Colonic mucosa (tissue), 4 donors: ENCODE results near the gene CAMK4. TPM values are rescaled to one million over a fixed set of nuclear protein-coding genes. Genes with fewer than 3 reads are reported as not detected.

Experiments
- DNase-seq: peaks from one replicate; pipeline ENCODE4 v3.0.0-alpha.2; 2020
- H3K27ac ChIP-seq: fragments of 200-600 bp; one replicate; pipeline ENCODE4 v1.8.0; 2021
- H3K27me3 ChIP-seq: fragments of 200-600 bp; one replicate; pipeline ENCODE4 v1.8.0; 2021
- H3K36me3 ChIP-seq: fragments of 200-600 bp; one replicate; pipeline ENCODE4 v1.8.0; 2021
- H3K4me1 ChIP-seq: fragments of 200-600 bp; one replicate; pipeline ENCODE4 v1.8.0; 2021; ENCODE audit warnings: mild to moderate bottlenecking
- H3K4me3 ChIP-seq: fragments of 200-600 bp; one replicate; pipeline ENCODE4 v1.8.0; 2021
- H3K9ac ChIP-seq, 2 donors: one replicate each; pipeline ENCODE4 v1.7.0; 2013; ENCODE audit warnings: control low read depth in 2 of 2, low read depth in 2 of 2, low read length in 2 of 2
- H3K9me3 ChIP-seq: fragments of 200-600 bp; one replicate; pipeline ENCODE4 v1.8.0; 2021
- CTCF ChIP-seq: fragments of 200-600 bp; IDR thresholded peaks from one replicate; pipeline ENCODE4 v1.8.0; 2022; ENCODE audit warnings: antibody characterized with exemption, mild to moderate bottlenecking
- intact Hi-C: fragments of 100-400 bp; cut with DNase I; formaldehyde crosslinking; loops from one replicate; pipeline ENCODE4 v1.14.1; 2022
- total RNA-seq, 2 donors: library from RNA; stranded (reverse); fragmentation: NEBNext Ultra II Directional in 1 of 2; extraction: Animal tissue kit (Norgen Biotek cat#: 25700) in 1 of 2; gene quantifications; one replicate each; pipeline ENCODE4 v1.2.1, GENCODE V29; 2021
- donor health status: healthy.
- donor health status: DM: no; HTN: no; CAD: no.
- donor health status: DM: no; HTN: no; CAD: no.

Gene CAMK4
- total RNA-seq, 2 donors from 2014 or later = 2.4 to 2.9 TPM

- Histone ChIP-seq H3K27me3 (no peaks in the 10 kb centered on the region), H3K9me3 (no peaks in the 10 kb centered on the region), H3K9ac (peak overlapping the region; percentile 28 to 91), H3K27ac (peak overlapping the region; percentile 96), H3K4me3 (peak overlapping the region; percentile 78), H3K4me1 (no peaks in the 10 kb centered on the region), H3K36me3 (no peaks in the 10 kb centered on the region)
- intact Hi-C loops = no loop called here
- no peak for TF ChIP-seq CTCF
- DNase-seq = no peak
These were observed 288.9 kb downstream of the CAMK4 start for GRCh38 chr5:111513131-111513520.

GRCh38 chr5:111514087-111514486 lies 289.9 kb downstream of the CAMK4 start:
- no peak overlapping the region for H3K27ac ChIP-seq
- H3K9me3 ChIP-seq = no peaks in the 10 kb centered on the region
- no peak overlapping the region for H3K4me3 ChIP-seq
- H3K4me1 ChIP-seq = no peaks in the 10 kb centered on the region
- DNase-seq = no peak
- no peak for TF ChIP-seq CTCF
- intact Hi-C loops = no loop called here
- H3K27me3 ChIP-seq = no peaks in the 10 kb centered on the region
- H3K9ac ChIP-seq = no peak overlapping the region
- H3K36me3 ChIP-seq = no peaks in the 10 kb centered on the region

GRCh38 chr5:111517853-111518501 lies 293.8 kb downstream of the CAMK4 start:
- H3K27me3 ChIP-seq = no peaks in the 10 kb centered on the region
- no peak for DNase-seq
- H3K27ac ChIP-seq = no peak overlapping the region
- no peaks in the 10 kb centered on the region for H3K4me1 ChIP-seq
- H3K9me3 ChIP-seq = no peaks in the 10 kb centered on the region
- no peak for TF ChIP-seq CTCF
- no peak overlapping the region for H3K9ac ChIP-seq
- no peaks in the 10 kb centered on the region for H3K36me3 ChIP-seq
- H3K4me3 ChIP-seq = no peak overlapping the region
- intact Hi-C loops = no loop called here

- Histone ChIP-seq H3K9ac (no peak overlapping the region), H3K27me3 (no peaks in the 10 kb centered on the region), H3K36me3 (no peaks in the 10 kb centered on the region), H3K4me1 (no peaks in the 10 kb centered on the region), H3K9me3 (no peaks in the 10 kb centered on the region), H3K4me3 (no peak overlapping the region), H3K27ac (no peak overlapping the region)
- TF ChIP-seq CTCF = no peak
- intact Hi-C loops = no loop called here
- no peak for DNase-seq
These were observed 294.6 kb downstream of the CAMK4 start for GRCh38 chr5:111518777-111519176.

- no peak for DNase-seq
- no peak for TF ChIP-seq CTCF
- no peak overlapping the region for H3K9ac ChIP-seq
- H3K27ac ChIP-seq = no peak overlapping the region
- H3K9me3 ChIP-seq = no peaks in the 10 kb centered on the region
- no peaks in the 10 kb centered on the region for H3K36me3 ChIP-seq
- intact Hi-C loops = no loop called here
- no peak overlapping the region for H3K4me3 ChIP-seq
- no peaks in the 10 kb centered on the region for H3K4me1 ChIP-seq
- H3K27me3 ChIP-seq = no peaks in the 10 kb centered on the region
These were observed 296.7 kb downstream of the CAMK4 start for GRCh38 chr5:111520908-111521307.
